HG03354 (cell line): ENCODE data around the gene PPP1R3E.

Source experiments
- ATAC-seq: cut with Tn5 transposase; IDR thresholded peaks from one replicate; pipeline ENCODE4 v1.9.1; 2021; ENCODE audit warnings: mild to moderate bottlenecking; ENCODE audit not compliant: unreplicated experiment, poor library complexity, severe bottlenecking

Gene PPP1R3E

DNA sequence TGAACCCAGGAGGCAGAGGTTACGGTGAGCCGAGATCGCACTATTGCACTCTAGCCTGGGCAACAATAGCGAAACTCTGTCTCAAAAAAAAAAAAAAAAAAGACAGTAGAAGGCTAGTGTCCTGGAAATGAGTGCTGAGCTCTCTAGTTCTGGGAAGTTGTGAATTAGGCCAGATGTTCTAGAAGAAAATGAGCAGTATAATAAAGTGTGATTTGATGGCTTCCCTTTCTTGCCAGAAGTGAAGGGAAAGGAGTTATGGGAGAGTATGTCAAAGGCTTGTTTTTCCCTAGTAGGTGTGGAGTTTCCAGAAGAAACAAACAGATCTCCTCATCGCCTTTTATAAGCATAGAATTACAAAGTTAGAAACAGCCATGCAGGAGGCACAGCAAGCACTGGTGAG is 44.4 kb downstream of the PPP1R3E start:
- ATAC-seq: no peak

DNA sequence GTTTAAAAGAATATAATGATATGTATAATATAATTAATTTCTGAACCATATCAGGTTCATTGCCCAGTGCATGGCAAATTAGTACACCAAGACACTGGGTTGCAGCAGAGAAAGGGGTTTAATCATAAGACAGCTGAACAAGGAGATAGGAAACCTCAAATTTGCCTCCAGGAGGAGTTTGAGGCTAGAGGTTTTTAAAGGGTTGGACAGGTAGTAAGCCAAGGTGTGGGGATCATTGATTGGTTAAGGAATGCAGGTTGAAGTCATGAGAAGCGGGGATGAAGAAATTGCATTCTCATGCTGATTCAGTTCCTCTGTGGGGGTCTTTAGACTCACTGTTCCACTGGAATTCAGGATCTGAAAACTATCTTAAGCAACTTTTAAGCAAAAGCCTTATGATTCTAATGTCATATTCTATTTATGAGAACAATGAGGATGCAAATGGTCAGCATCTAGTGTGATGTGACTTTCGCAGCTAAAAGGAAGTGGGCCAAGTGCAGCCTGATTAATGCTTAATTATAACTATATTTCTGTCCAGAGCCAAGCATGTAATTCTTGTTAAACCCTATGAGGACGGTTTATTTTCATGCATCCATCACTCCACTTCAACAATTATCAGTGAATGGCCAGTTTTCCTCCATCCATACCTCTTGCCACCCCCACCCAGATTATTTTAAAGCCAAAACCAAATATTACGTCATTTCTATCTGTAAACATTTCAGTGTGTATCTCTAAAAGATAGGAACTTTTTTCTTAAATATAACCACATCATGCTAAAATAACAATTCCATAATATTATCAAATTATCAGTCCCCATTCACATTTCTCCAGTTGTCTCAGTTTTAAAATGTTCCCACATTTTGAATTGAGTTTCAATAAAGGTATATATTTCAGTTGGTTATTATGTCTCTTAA is 50.0 kb downstream of the PPP1R3E start:
- ATAC-seq: no peak

DNA sequence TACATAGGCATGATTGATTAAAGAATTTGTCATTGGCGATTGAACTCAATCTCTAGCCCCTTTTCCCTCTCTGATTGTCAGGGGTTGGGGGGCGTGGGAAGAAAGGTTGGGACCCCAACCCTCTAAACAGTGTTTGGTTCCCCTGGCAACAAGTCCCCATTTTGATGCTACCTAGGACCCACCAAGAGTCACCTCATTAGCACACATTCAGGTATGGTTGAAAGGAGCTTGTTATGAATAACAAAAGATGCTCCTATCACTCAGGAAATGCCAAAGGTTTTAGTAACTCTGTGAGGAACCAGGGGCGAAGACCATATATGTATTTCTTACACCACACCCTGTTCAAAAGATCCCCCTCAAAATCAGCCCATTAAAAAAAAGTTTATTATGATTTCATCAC is 50.7 kb downstream of the PPP1R3E start:
- no peak for ATAC-seq

DNA sequence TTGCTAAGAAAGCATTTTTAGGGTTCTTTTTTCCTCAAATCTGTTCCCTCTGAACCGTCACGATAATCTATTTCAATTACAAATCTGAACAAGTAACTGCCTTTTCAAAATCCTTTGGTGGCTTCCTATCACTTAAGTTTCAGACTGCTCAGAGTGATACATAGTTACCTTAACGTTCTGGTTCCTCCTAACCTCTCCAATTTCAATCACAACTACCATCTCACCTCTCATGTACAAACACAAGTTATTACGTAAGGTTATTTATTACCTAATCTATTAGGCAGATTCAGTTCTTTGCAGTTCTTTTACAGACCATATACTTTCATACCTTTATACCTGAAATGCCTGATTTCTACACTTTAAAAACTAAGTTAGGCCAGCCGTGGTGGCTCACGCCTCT is 52.8 kb downstream of the PPP1R3E start:
- no peak for ATAC-seq

DNA sequence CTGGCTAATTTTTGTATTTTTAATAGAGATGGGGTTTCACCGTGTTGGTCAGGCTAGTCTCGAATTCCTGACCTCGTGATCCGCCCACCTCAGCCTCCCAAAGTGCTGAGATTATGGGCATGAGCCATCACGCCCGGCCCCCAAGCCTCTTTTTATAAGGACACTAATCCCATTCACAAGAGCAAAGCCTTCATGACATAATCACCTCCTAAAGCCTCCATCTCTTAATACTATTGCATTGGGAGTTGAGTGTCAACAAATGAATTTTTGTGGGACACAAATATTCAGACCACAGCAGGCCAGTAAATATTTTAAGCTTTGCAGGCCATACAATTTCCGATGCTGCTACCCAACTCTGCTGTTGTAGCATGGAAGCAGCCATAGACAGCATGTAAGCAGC is 54.1 kb downstream of the PPP1R3E start:
- no peak for ATAC-seq
